ENCODE data around the gene CRIP2. TPM values are rescaled to one million over a fixed set of nuclear protein-coding genes. Genes with fewer than 3 reads are reported as not detected.

CRIP2 gene
- total and polyA plus RNA-seq, 7 donors, result 23.1 to 71.8 (median 32.2) TPM

GRCh38 chr14:105472486-105472991 is 2.1 kb upstream of the CRIP2 start:
- no peaks in the 10 kb centered on the region for H3K9me3 ChIP-seq
- no peak for TF ChIP-seq CTCF (IDR thresholded peaks at IDR 0.05)
- H3K27ac ChIP-seq, result no peak overlapping the region
- peak; percentile 37 to 72 for DNase-seq
- peaks cover 58% of the 10 kb centered on the region for H3K4me1 ChIP-seq
- no peak overlapping the region for H3K4me3 ChIP-seq
- H3K36me3 ChIP-seq (ENCODE audit: insufficient read depth in 1 of 2, low read depth in 1 of 2), result peaks cover 0 to 20% of the 10 kb centered on the region in 2 donors
- 28 to 41% (median 30%) methylated on average over 12 of the region's 12 CpGs for WGBS, 3 donors
- intact Hi-C loops (cut with DNase I), result no loop called here
- peaks cover 0 to 4% (median 2%) of the 10 kb centered on the region in 3 donors for H3K27me3 ChIP-seq (ENCODE audit: insufficient read depth in 3 of 3, low read length in 2 of 3)
- peak in 3 of 4 donors; percentile 9 to 22 (median 11) for ATAC-seq

- Histone ChIP-seq H3K4me1 (peaks cover 57% of the 10 kb centered on the region), H3K27ac (peak overlapping the region; percentile 55), H3K27me3 (ENCODE audit: insufficient read depth in 3 of 3, low read length in 2 of 3) (peaks cover 0 to 4% (median 2%) of the 10 kb centered on the region in 3 donors), H3K4me3 (peak overlapping the region; percentile 70), H3K9me3 (no peaks in the 10 kb centered on the region), H3K36me3 (ENCODE audit: insufficient read depth in 1 of 2, low read depth in 1 of 2) (peaks cover 0 to 14% of the 10 kb centered on the region in 2 donors)
- intact Hi-C loops (cut with DNase I), result no loop called here
- DNase-seq (no peak), ATAC-seq (no peak)
- no peak for TF ChIP-seq CTCF (IDR thresholded peaks at IDR 0.05)
- WGBS, 3 donors, result 23 to 33% (median 31%) methylated on average over 3 to 7 of the region's 7 CpGs
These were observed 1.5 kb upstream of the CRIP2 start for GRCh38 chr14:105473033-105473676.

- Histone ChIP-seq H3K4me1 (peaks cover 50% of the 10 kb centered on the region), H3K27me3 (ENCODE audit: insufficient read depth in 3 of 3, low read length in 2 of 3) (peaks cover 0 to 4% (median 2%) of the 10 kb centered on the region in 3 donors), H3K9me3 (no peaks in the 10 kb centered on the region), H3K27ac (peak overlapping the region; percentile 55), H3K36me3 (ENCODE audit: insufficient read depth in 1 of 2, low read depth in 1 of 2) (peaks cover 0 to 13% of the 10 kb centered on the region in 2 donors), H3K4me3 (peak overlapping the region; percentile 70)
- intact Hi-C loops (cut with DNase I), result no loop called here
- ATAC-seq (peak; percentile 31 to 57 (median 39)), DNase-seq (peak; percentile 86 to 90)
- no peak for TF ChIP-seq CTCF (IDR thresholded peaks at IDR 0.05)
- 4 to 7% (median 6%) methylated on average over 31 to 60 of the region's 60 CpGs for WGBS, 3 donors
These were observed 741 bp upstream of the CRIP2 start for GRCh38 chr14:105473677-105474482.

DNA sequence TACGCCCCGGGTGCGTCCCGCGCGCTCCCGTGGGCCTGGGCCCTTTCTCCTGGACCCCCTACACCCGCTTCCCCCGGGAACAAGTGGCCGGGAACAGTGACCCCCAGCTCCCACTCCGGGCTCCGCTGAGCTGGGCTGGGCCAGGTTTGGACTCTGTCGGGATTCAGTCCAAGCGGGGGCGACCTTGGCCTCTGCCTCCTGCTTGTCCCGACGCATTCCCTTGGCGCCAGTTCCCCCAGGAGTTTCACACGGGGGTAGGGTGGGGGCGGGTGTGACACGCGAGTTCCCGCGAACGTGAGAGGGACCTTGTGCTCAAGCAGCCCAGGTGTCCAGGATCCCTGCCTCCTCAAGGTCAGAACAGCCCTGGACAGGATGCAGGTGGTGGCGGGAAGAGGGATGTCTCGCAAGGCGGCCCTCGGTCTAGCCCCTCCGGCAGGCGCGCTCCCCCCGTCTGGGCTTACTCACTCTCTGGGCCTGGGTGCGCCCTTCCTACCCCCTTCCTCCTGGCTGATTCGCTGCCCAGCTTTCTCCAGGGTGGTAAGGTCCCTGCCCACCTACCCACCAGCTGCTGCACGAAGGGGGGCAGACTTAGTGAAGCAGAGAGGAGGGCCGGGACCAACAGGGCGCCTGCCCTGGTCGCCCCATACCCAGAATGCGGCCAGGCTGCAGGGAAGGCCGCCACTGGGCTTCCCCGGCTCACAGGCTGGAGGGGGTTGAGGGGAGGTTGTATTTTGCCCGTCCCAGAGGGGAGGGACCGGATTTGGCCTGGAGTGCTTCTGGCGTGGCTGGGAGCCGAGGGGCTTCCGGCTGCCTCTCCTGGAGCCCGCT is 862 bp downstream of the CRIP2 start:
- H3K27me3 ChIP-seq (ENCODE audit: insufficient read depth in 3 of 3, low read length in 2 of 3), result peaks cover 0 to 4% (median 2%) of the 10 kb centered on the region in 3 donors
- H3K4me3 ChIP-seq, result peak overlapping the region; percentile 78
- H3K4me1 ChIP-seq, result peaks cover 44% of the 10 kb centered on the region
- peaks cover 0 to 5% of the 10 kb centered on the region in 2 donors for H3K36me3 ChIP-seq (ENCODE audit: insufficient read depth in 1 of 2, low read depth in 1 of 2)
- ATAC-seq (peak; percentile 2 to 16 (median 7)), DNase-seq (peak in 1 of 2 donors; percentile 64)
- H3K27ac ChIP-seq, result peak overlapping the region; percentile 67
- no peak for TF ChIP-seq CTCF (IDR thresholded peaks at IDR 0.05)
- no peaks in the 10 kb centered on the region for H3K9me3 ChIP-seq
- intact Hi-C loops (cut with DNase I), result no loop called here
- 21 to 23% (median 23%) methylated on average over 41 to 48 of the region's 48 CpGs for WGBS, 3 donors
